Hepatocyte (in vitro differentiated cells): ENCODE results near the gene TNFSF13. TPM values are rescaled to one million over a fixed set of nuclear protein-coding genes. Genes with fewer than 3 reads are reported as not detected.

Experiments
- DNase-seq: peaks from one replicate; pipeline ENCODE4 v3.0.0-alpha.2; 2016; ENCODE audit warnings: low spot score
- H2AFZ ChIP-seq: fragments of 200-600 bp; sonication (generic); 2 replicates; pipeline ENCODE4 v1.6.0; 2016; ENCODE audit warnings: antibody characterized with exemption, mild to moderate bottlenecking
- H3K27ac ChIP-seq: fragments of 200-600 bp; sonication (generic); 2 replicates; pipeline ENCODE4 v1.5.1; 2016; ENCODE audit warnings: mild to moderate bottlenecking
- H3K27me3 ChIP-seq: fragments of 200-600 bp; sonication (generic); 2 replicates; pipeline ENCODE4 v1.6.1; 2016
- H3K36me3 ChIP-seq: fragments of 200-600 bp; sonication (generic); replicated peaks from 2 replicates; pipeline ENCODE4 v1.5.1; 2016; ENCODE audit warnings: low read depth; ENCODE audit not compliant: insufficient read depth
- H3K4me1 ChIP-seq: fragments of 200-600 bp; sonication (generic); 2 replicates; pipeline ENCODE4 v1.5.1; 2016; ENCODE audit warnings: mild to moderate bottlenecking, moderate library complexity; ENCODE audit not compliant: insufficient read depth
- H3K4me2 ChIP-seq: fragments of 200-600 bp; sonication (generic); 2 replicates; pipeline ENCODE4 v1.6.0; 2016
- H3K4me3 ChIP-seq: fragments of 200-600 bp; sonication (generic); 2 replicates; pipeline ENCODE4 v1.5.1; 2016; ENCODE audit warnings: mild to moderate bottlenecking
- H3K79me2 ChIP-seq: fragments of 200-600 bp; sonication (generic); 2 replicates; pipeline ENCODE4 v1.6.0; 2017; ENCODE audit warnings: mild to moderate bottlenecking
- H3K9me2 ChIP-seq: fragments of 200-600 bp; sonication (generic); replicated peaks from 2 replicates; pipeline ENCODE4 v1.6.0; 2017; ENCODE audit warnings: mild to moderate bottlenecking; ENCODE audit not compliant: insufficient read depth
- H3K9me3 ChIP-seq: fragments of 200-600 bp; sonication (generic); 2 replicates; pipeline ENCODE4 v1.5.1; 2016; ENCODE audit warnings: low read depth, mild to moderate bottlenecking
- H4K20me1 ChIP-seq: fragments of 200-600 bp; sonication (generic); 2 replicates; pipeline ENCODE4 v1.6.0; 2016; ENCODE audit warnings: mild to moderate bottlenecking; ENCODE audit not compliant: insufficient read depth, poor library complexity, severe bottlenecking
- CTCF ChIP-seq: fragments of 200-600 bp; sonication (generic); IDR thresholded peaks from 2 replicates; pipeline ENCODE4 v1.5.1; 2016; ENCODE audit warnings: antibody characterized with exemption, mild to moderate bottlenecking; ENCODE audit not compliant: poor library complexity
- EZH2 ChIP-seq: fragments of 200-600 bp; sonication (generic); IDR thresholded peaks from 2 replicates; pipeline ENCODE4 v1.6.1; 2016; ENCODE audit warnings: antibody characterized with exemption, mild to moderate bottlenecking, borderline replicate concordance
- EZH2phosphoT487 ChIP-seq: fragments of 200-600 bp; sonication (generic); IDR thresholded peaks from one replicate; pipeline ENCODE4 v1.6.1; 2018; ENCODE audit warnings: antibody characterized with exemption, mild to moderate bottlenecking, low read depth, moderate library complexity; ENCODE audit not compliant: unreplicated experiment, severe bottlenecking
- WGBS: methylation state at CpG from one replicate; pipeline ENCODE4 v1.1.6; 2016; ENCODE audit warnings: low lambda C conversion rate; ENCODE audit errors: missing lambda C conversion rate; 5-methylcytosine and 5-hydroxymethylcytosine counted together
- polyA plus RNA-seq: library from polyadenylated mRNA; unstranded; fragments of >200 nt; fragmentation: Nextera tagmentation; extraction: Ambion mirVana; gene quantifications from 2 replicates; pipeline ENCODE4 v1.2.1, GENCODE V29; 2016
- total RNA-seq: library from RNA; depleted of rRNA; stranded (reverse); fragments of >200 nt; gene quantifications from 2 replicates; pipeline ENCODE4 v1.2.3, GENCODE V29; 2014

The TNFSF13 gene
- total and polyA plus RNA-seq, 2 experiments from 2014 or later, result 0.90 to 2.4 TPM

GRCh38 chr17:7572338-7572587 is 13.7 kb downstream of the TNFSF13 start:
- Histone ChIP-seq H3K4me1 (peaks cover 26% of the 10 kb centered on the region), H3K4me3 (peak overlapping the region; percentile 14), H3K9me3 (no peaks in the 10 kb centered on the region), H3K9me2 (no peaks in the 10 kb centered on the region), H3K27me3 (no peaks in the 10 kb centered on the region), H3K4me2 (peak overlapping the region; percentile 81), H3K79me2 (peaks cover 55% of the 10 kb centered on the region), H2AFZ (peak overlapping the region; percentile 18), H3K27ac (peak overlapping the region; percentile 92), H4K20me1 (peaks cover 39% of the 10 kb centered on the region), H3K36me3 (peaks cover 3% of the 10 kb centered on the region)
- 0% methylated on average over 11 of the region's 11 CpGs for WGBS
- DNase-seq, result no peak
- TF ChIP-seq CTCF (no peak), EZH2 (no peak)

DNA sequence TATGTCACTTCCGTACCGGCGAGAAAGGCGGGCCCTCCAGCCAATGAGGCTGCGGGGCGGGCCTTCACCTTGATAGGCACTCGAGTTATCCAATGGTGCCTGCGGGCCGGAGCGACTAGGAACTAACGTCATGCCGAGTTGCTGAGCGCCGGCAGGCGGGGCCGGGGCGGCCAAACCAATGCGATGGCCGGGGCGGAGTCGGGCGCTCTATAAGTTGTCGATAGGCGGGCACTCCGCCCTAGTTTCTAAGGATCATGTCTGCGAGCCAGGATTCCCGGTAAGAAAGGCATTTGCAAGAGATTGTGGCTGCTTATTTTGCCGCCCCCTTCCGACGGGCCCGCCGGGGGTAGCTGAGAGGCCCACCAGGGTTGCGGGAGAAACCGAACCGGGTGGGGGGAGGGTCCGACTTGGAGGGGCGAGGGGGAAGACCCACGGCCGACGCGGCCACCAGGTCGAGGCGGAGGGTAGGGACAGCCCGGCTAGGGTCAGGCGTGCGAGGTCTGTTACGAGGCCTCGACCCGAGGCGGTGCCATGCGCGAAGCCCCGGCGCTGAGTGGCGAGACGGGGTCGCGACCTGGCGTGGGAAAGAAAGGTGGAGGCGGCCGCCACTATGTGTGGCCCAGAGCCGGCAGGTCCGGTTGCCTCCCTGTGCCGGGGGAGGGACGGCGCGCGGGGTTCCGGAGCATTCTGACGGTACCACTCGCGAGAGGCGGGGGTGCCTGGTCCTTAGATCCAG is 14.2 kb downstream of the TNFSF13 start:
- Histone ChIP-seq H3K9me2 (no peaks in the 10 kb centered on the region), H3K36me3 (peaks cover 3% of the 10 kb centered on the region), H3K27me3 (no peaks in the 10 kb centered on the region), H3K4me3 (peak overlapping the region; percentile 68), H3K79me2 (peaks cover 60% of the 10 kb centered on the region), H3K4me2 (peak overlapping the region; percentile 93), H4K20me1 (peaks cover 44% of the 10 kb centered on the region), H2AFZ (no peak overlapping the region), H3K27ac (peak overlapping the region; percentile 91), H3K4me1 (peaks cover 26% of the 10 kb centered on the region), H3K9me3 (no peaks in the 10 kb centered on the region)
- peak; percentile 99 for DNase-seq
- WGBS, result under 1% methylated on average over 53 of the region's 73 CpGs
- TF ChIP-seq EZH2phosphoT487, result no peak
- no peak for TF ChIP-seq EZH2
- TF ChIP-seq CTCF, result no peak

GRCh38 chr17:7573324-7574080 is 15.0 kb downstream of the TNFSF13 start:
- Histone ChIP-seq H3K27me3 (no peaks in the 10 kb centered on the region), H3K36me3 (peaks cover 3% of the 10 kb centered on the region), H2AFZ (no peak overlapping the region), H4K20me1 (peaks cover 49% of the 10 kb centered on the region), H3K4me3 (peak overlapping the region; percentile 68), H3K27ac (peak overlapping the region; percentile 91), H3K4me1 (peaks cover 27% of the 10 kb centered on the region), H3K9me2 (no peaks in the 10 kb centered on the region), H3K4me2 (peak overlapping the region; percentile 93), H3K9me3 (no peaks in the 10 kb centered on the region), H3K79me2 (peaks cover 60% of the 10 kb centered on the region)
- DNase-seq, result peak; percentile 94
- no peak for TF ChIP-seq EZH2phosphoT487
- WGBS, result under 1% methylated on average over 46 of the region's 71 CpGs

DNA sequence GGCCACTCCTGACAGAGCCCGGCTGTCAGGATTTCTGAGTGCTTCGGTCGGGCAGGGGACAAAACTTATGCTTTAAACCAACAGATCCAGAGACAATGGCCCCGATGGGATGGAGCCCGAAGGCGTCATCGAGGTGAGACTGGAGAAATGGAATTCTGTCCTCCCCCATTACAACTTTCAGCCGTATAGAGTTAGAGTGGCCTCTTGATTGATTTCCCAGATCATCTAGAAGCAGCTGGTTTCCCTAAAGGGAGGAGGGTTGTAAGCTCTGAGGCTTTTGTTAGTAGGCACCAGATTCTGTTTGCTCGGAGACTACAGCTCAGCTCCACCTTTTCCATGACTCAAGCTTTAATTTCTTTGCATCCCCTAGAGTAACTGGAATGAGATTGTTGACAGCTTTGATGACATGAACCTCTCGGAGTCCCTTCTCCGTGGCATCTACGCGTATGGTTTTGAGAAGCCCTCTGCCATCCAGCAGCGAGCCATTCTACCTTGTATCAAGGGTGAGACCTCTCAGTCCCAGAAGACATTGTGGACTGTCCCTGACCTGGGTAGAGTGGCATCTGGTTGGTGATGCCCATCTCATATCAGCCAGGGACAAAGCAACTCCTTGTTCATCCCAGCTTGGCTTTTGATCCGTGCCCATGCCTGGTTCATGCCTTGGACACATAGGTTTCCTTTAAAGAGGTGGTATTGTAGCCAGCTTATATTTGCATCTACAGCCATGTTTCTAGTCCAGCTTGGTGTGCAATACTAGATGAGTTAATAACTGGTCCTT is 15.8 kb downstream of the TNFSF13 start:
- no peak overlapping the region for H2AFZ ChIP-seq
- no peaks in the 10 kb centered on the region for H3K27me3 ChIP-seq
- H3K4me2 ChIP-seq, result peak overlapping the region; percentile 93
- peak overlapping the region; percentile 91 for H3K27ac ChIP-seq
- peaks cover 56% of the 10 kb centered on the region for H3K79me2 ChIP-seq
- H3K36me3 ChIP-seq, result peaks cover 3% of the 10 kb centered on the region
- peak; percentile 17 for DNase-seq
- TF ChIP-seq EZH2phosphoT487 (no peak), CTCF (no peak), EZH2 (no peak)
- H3K4me1 ChIP-seq, result peaks cover 32% of the 10 kb centered on the region
- peaks cover 49% of the 10 kb centered on the region for H4K20me1 ChIP-seq
- H3K9me2 ChIP-seq, result no peaks in the 10 kb centered on the region
- H3K9me3 ChIP-seq, result no peaks in the 10 kb centered on the region
- WGBS, result 23% methylated on average over 15 of the region's 15 CpGs
- H3K4me3 ChIP-seq, result peak overlapping the region; percentile 68
